Superior temporal gyrus (tissue), 1 donor: ENCODE measurements around the gene RHBDF1.
"Not testable (repeated sequence)": the region's sequence is repeated elsewhere in the genome, so short reads cannot be mapped to it uniquely, and the experiment has no call there.

ENCODE experiments used
- DNase-seq: peaks from one replicate; pipeline ENCODE4 v3.0.0-alpha.2; 2016; ENCODE audit errors: extremely low spot score

RHBDF1 gene

GRCh38 chr16:60166-60565, 12.3 kb downstream of the RHBDF1 start:
- no peak for DNase-seq

GRCh38 chr16:59440-60059, 12.9 kb downstream of the RHBDF1 start:
- no peak for DNase-seq

- no peak for DNase-seq
Observed at GRCh38 chr16:58491-59439, 13.7 kb downstream of the RHBDF1 start.

- DNase-seq, result no peak
Observed at GRCh38 chr16:57711-58110, 14.7 kb downstream of the RHBDF1 start.

GRCh38 chr16:56231-56927, 16.1 kb downstream of the RHBDF1 start:
- DNase-seq, result no peak

- no peak for DNase-seq
Observed at GRCh38 chr16:55571-56136, 16.8 kb downstream of the RHBDF1 start.

GRCh38 chr16:54237-54581, 18.2 kb downstream of the RHBDF1 start:
- DNase-seq, result no peak

- DNase-seq, result peak; percentile 98
Observed at GRCh38 chr16:53346-54236, 18.8 kb downstream of the RHBDF1 start, which contains the start of the genes POLR3K and SNRNP25. TSS of gene POLR3K (minus strand) at chr16:53608. CDS start at chr16:53586, 22 bp downstream. TSS of gene SNRNP25 (plus strand) at chr16:53828. CDS start at chr16:54017, 189 bp downstream.

GRCh38 chr16:50769-51591, 21.5 kb downstream of the RHBDF1 start:
- DNase-seq, result no peak

- DNase-seq, result no peak
Observed at GRCh38 chr16:47234-47633, 25.2 kb downstream of the RHBDF1 start.

GRCh38 chr16:46510-46909, 25.9 kb downstream of the RHBDF1 start:
- DNase-seq, result not testable (repeated sequence)

GRCh38 chr16:45454-45853, 27.0 kb downstream of the RHBDF1 start:
- DNase-seq, result no peak

- no peak for DNase-seq
Observed at GRCh38 chr16:44655-45054, 27.8 kb downstream of the RHBDF1 start.

GRCh38 chr16:43294-43693, 29.1 kb downstream of the RHBDF1 start:
- no peak for DNase-seq

- DNase-seq, result no peak
Observed at GRCh38 chr16:42691-43090, 29.7 kb downstream of the RHBDF1 start.

GRCh38 chr16:42069-42457, 30.4 kb downstream of the RHBDF1 start:
- DNase-seq, result no peak

GRCh38 chr16:41439-42068, 30.9 kb downstream of the RHBDF1 start:
- DNase-seq, result no peak

GRCh38 chr16:38941-39892, 33.2 kb downstream of the RHBDF1 start:
- no peak for DNase-seq

GRCh38 chr16:38206-38605, 34.2 kb downstream of the RHBDF1 start:
- DNase-seq, result not testable (repeated sequence)
